ENCODE data around the gene BACH1.

DNA sequence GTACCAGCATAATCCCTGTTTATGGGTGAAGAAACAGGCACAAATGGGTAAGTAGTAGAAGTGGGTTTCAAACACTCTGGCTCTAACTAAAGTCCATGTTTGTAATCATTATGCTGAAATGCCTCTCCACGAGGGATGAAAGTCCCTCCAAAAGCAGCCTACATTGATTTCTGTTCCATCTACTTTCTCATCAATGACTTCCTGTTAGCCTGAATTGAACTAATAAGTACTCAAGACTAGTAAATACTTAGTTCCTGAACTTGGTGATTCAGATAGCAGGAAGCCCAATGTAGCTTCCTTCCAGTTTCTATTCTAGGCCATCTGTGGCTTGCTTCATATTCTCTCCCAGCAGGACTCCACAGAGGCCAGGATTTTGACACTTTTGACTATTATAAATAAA is 11.3 kb upstream of the BACH1 start:
- TF ChIP-seq, protein P1, sequence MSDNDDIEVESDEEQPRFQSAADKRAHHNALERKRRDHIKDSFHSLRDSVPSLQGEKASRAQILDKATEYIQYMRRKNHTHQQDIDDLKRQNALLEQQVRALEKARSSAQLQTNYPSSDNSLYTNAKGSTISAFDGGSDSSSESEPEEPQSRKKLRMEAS (IDR thresholded peaks at IDR 0.05): no peak
- TF ChIP-seq, protein P2, sequence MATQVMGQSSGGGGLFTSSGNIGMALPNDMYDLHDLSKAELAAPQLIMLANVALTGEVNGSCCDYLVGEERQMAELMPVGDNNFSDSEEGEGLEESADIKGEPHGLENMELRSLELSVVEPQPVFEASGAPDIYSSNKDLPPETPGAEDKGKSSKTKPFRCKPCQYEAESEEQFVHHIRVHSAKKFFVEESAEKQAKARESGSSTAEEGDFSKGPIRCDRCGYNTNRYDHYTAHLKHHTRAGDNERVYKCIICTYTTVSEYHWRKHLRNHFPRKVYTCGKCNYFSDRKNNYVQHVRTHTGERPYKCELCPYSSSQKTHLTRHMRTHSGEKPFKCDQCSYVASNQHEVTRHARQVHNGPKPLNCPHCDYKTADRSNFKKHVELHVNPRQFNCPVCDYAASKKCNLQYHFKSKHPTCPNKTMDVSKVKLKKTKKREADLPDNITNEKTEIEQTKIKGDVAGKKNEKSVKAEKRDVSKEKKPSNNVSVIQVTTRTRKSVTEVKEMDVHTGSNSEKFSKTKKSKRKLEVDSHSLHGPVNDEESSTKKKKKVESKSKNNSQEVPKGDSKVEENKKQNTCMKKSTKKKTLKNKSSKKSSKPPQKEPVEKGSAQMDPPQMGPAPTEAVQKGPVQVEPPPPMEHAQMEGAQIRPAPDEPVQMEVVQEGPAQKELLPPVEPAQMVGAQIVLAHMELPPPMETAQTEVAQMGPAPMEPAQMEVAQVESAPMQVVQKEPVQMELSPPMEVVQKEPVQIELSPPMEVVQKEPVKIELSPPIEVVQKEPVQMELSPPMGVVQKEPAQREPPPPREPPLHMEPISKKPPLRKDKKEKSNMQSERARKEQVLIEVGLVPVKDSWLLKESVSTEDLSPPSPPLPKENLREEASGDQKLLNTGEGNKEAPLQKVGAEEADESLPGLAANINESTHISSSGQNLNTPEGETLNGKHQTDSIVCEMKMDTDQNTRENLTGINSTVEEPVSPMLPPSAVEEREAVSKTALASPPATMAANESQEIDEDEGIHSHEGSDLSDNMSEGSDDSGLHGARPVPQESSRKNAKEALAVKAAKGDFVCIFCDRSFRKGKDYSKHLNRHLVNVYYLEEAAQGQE (IDR thresholded peaks at IDR 0.05; ENCODE audit: low read depth): no peak
- no peak for TF ChIP-seq EGR1 (IDR thresholded peaks at IDR 0.05)
- no peak for TF ChIP-seq TAF1 (IDR thresholded peaks at IDR 0.05; ENCODE audit: low read depth)
- TF ChIP-seq EP300 (IDR thresholded peaks at IDR 0.05; ENCODE audit: borderline replicate concordance): no peak
- TF ChIP-seq, protein P3, sequence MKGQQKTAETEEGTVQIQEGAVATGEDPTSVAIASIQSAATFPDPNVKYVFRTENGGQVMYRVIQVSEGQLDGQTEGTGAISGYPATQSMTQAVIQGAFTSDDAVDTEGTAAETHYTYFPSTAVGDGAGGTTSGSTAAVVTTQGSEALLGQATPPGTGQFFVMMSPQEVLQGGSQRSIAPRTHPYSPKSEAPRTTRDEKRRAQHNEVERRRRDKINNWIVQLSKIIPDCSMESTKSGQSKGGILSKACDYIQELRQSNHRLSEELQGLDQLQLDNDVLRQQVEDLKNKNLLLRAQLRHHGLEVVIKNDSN (IDR thresholded peaks at IDR 0.05): no peak
- TF ChIP-seq YY1 (IDR thresholded peaks at IDR 0.05; ENCODE audit: low read depth): no peak
- no peak for TF ChIP-seq CREB1 (IDR thresholded peaks at IDR 0.05; ENCODE audit: low read depth)
- no peak for TF ChIP-seq CEBPB (IDR thresholded peaks at IDR 0.05)
- TF ChIP-seq TEAD4 (IDR thresholded peaks at IDR 0.05): no peak
- no peak for TF ChIP-seq NFIC (IDR thresholded peaks at IDR 0.05)

All from Ishikawa (cell line).